Fibroblast of pulmonary artery (primary cell): ENCODE measurements around the gene CA10.

Experiments used
- DNase-seq: peaks from one replicate; pipeline ENCODE4 v3.0.0-alpha.2; 2010; ENCODE audit warnings: low read depth
- H3K4me3 ChIP-seq: replicated peaks from 2 replicates; pipeline ENCODE4 v1.5.1; 2011; ENCODE audit warnings: low read depth, mild to moderate bottlenecking, control low read depth, low read length, moderate library complexity
- TF ChIP-seq, protein P1 (sequence below): IDR thresholded peaks from 2 replicates; pipeline ENCODE4 v1.5.1; 2011; ENCODE audit warnings: mild to moderate bottlenecking, control low read depth, low read length, inconsistent platforms; ENCODE audit errors: missing control alignments

Gene CA10

DNA sequence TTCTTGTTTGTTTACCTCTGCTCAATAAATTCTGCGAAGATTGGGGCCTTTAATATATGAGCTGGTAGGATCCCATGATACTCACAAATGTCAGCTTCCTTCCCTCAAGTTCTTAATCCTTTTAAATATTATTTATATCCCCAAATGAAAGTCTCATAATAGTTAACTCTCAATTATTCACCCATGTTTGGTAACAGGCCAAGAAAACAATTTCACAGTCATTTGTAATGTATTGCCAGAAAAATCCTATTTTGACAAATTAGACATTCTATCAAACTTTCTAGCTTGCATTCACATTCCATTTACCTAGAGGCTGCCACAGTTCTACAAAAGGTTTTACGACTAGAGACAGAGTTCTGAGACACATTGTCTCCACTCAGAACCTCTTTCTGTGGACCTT lies 457.0 kb downstream of the CA10 start:
- DNase-seq = no peak
- no peak overlapping the region for H3K4me3 ChIP-seq
- TF ChIP-seq, protein P1, sequence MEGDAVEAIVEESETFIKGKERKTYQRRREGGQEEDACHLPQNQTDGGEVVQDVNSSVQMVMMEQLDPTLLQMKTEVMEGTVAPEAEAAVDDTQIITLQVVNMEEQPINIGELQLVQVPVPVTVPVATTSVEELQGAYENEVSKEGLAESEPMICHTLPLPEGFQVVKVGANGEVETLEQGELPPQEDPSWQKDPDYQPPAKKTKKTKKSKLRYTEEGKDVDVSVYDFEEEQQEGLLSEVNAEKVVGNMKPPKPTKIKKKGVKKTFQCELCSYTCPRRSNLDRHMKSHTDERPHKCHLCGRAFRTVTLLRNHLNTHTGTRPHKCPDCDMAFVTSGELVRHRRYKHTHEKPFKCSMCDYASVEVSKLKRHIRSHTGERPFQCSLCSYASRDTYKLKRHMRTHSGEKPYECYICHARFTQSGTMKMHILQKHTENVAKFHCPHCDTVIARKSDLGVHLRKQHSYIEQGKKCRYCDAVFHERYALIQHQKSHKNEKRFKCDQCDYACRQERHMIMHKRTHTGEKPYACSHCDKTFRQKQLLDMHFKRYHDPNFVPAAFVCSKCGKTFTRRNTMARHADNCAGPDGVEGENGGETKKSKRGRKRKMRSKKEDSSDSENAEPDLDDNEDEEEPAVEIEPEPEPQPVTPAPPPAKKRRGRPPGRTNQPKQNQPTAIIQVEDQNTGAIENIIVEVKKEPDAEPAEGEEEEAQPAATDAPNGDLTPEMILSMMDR = no peak

DNA sequence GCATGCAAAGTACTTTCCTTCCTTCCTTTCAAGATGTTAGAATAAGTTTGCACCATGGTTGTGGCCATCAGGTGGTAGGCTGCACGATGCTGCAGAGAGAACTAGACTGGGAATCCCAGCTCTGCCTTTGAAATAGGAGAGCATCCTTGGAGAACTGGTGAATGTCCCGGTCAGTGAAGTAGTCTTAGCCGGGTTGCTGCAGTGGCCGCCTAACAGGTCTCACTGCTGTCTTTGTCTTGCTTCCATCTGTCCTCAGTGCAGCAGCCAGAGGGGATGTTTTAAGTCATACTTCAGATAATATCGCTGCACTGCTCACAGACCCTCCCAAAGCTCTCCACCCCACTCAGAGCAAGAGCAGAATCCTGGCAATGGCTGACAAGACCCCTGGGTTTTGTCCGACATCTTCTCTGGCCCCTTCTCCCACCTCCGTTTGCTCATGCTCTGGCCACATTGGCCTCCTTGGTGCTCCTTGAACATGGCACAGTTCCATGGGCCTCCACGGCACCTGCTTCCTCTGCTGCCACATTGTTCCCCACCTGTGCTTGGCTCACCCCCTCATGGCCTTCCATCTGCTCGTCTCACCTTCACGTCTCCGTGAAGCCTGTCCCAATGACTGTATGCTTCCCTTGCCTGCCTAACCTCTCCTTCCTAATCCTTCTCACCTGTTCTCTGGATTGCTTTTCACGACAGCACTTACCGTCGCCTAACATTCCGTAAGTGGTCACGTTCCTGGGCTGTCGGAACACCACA lies 458.3 kb downstream of the CA10 start:
- no peak overlapping the region for H3K4me3 ChIP-seq
- no peak for DNase-seq
- TF ChIP-seq, protein P1 = no peak

DNA sequence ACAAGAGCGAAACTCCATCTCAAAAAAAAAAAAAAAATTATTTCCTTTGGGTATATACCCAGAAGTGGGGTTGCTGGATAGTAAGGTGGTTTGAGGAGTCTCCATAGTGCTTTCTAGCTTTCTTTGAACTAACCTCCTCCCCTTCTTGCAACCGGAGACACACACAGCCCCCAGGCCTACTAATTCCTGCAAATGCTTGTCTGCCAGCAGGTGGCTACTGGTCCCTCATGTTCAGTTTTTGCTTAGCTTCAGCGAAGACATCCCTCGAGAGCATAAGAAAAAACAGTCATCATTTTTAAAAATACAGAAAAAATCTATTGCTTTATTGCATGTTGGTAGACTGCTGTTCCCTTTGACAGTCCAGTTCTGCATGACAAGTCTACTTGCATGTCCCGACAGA lies 459.2 kb downstream of the CA10 start:
- DNase-seq = no peak
- TF ChIP-seq, protein P1 = no peak
- no peak overlapping the region for H3K4me3 ChIP-seq

DNA sequence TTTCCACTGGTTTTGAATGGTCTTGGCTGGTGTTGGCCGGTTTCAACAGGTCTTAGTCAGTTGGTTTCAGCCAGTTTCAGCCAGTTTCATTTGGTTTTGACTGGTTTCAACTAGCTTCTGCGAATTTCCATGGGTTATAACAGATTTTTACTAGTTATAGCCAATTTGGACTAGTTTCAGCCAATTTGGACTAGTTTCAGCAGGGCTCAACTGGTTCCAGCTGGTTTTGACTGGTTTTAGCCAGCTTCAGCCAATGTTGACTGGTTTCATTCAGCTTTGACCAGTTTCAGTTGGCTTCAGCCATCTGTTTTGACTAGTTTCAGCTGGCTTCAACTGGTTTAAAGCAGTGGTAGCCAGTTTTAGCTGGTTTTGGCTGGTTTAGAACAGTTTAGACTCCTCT lies 465.6 kb downstream of the CA10 start:
- DNase-seq = no peak
- H3K4me3 ChIP-seq = no peak overlapping the region
- TF ChIP-seq, protein P1 = no peak

DNA sequence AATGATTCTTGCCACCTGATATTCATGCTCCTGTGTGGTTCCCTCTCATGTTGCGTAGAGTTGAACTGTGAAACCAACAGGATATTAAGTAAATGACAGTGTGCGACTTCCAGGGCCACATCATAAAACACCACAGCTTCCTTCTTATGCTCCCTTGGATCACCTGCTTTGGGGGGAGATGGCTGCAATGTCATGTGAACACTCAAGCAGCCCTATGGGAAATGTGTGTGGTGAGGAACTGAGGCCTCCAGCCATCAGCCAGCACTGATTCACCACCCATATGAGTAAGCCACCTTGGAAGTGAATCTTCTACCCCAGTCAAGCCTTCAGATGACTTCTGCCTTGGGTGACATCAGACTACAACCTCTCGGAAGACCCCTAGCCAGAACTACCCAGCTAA lies 470.6 kb downstream of the CA10 start:
- TF ChIP-seq, protein P1 = no peak
- H3K4me3 ChIP-seq = no peak overlapping the region
- no peak for DNase-seq

DNA sequence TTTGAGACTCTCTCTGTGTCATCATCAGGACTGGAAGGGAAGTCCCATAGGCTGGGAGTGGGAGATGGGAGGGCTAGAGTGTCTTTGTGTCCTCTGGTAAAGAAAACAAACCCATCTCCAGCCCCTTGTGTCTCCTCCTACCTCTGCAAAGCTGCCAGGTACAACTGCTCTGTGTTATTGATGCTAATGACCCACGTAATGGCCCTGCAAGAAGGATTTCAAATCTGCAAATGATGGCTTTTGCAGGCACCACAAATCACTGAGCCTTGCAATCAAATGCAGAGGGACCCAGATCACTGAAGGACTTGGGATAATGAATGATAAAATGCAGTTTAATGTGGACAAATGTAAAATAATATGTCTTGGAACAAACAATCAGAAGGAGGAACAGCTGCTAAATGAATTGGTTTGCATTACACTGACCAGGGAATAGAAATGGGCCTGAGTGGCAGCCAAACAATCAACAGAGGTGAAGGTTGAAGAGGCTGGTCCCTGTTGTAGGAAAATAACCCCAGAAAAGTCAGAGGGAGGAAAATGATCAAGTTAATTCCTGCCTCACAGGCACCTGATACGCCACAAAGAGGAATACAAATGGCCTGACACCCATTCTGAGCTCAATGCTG lies 473.1 kb downstream of the CA10 start:
- TF ChIP-seq, protein P1 = no peak
- no peak for DNase-seq
- H3K4me3 ChIP-seq = no peak overlapping the region

DNA sequence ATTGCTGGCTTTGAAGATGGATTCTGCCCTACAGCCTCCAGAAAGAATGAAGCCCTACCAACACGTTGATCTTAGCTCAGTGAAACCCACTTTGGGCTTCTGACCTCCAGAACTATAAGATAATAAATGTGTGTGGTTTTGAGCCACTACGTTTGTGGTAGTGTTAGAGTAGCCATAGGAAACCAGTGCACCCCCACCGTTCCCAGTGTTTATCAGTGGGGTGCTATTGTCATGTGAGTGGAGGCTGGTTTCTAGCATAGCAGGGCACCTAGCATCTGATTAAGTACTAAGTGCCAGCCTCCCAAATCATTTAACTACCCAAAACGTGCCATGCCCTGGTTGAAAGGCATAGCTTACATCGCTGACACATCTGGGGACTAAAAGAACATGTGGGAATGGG lies 474.3 kb downstream of the CA10 start:
- no peak for DNase-seq
- no peak overlapping the region for H3K4me3 ChIP-seq
- TF ChIP-seq, protein P1 = no peak
